ENCODE data around the gene APOH. TPM values are rescaled to one million over a fixed set of nuclear protein-coding genes. Genes with fewer than 3 reads are reported as not detected.

Gene APOH
- total RNA-seq, 2 experiments from 2014 or later, result not detected

DNA sequence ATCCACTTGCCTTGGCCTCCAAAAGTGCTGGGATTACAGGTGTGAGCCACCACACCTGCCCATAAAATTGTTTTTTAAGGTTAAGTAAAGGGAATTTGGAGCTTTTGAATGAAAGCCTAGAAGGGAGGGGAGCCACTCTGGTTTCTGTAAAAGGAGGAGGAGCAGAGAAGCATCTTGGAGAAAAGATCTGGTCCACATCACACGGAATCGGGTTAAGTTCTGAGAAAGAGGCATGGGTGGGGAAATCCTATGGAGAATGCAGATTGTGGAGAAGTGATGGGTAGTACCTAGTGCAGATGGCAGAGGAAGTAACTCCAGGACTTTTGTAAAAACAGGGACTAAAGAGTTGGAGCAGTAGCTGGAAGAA lies 19.0 kb downstream of the APOH start:
- Mint-ChIP-seq H3K27ac (no peak overlapping the region), H3K4me1 (ENCODE audit: low read depth) (no peaks in the 10 kb centered on the region), H3K36me3 (ENCODE audit: low read depth) (no peaks in the 10 kb centered on the region), H3K9me3 (no peaks in the 10 kb centered on the region), H3K4me3 (no peak overlapping the region), H3K27me3 (no peaks in the 10 kb centered on the region)
- TF ChIP-seq, protein P1, sequence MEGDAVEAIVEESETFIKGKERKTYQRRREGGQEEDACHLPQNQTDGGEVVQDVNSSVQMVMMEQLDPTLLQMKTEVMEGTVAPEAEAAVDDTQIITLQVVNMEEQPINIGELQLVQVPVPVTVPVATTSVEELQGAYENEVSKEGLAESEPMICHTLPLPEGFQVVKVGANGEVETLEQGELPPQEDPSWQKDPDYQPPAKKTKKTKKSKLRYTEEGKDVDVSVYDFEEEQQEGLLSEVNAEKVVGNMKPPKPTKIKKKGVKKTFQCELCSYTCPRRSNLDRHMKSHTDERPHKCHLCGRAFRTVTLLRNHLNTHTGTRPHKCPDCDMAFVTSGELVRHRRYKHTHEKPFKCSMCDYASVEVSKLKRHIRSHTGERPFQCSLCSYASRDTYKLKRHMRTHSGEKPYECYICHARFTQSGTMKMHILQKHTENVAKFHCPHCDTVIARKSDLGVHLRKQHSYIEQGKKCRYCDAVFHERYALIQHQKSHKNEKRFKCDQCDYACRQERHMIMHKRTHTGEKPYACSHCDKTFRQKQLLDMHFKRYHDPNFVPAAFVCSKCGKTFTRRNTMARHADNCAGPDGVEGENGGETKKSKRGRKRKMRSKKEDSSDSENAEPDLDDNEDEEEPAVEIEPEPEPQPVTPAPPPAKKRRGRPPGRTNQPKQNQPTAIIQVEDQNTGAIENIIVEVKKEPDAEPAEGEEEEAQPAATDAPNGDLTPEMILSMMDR (IDR thresholded peaks at IDR 0.05), result no peak
- no peak overlapping the region for H3K4me3 ChIP-seq (ENCODE audit: low read length)
- no peaks in the 10 kb centered on the region for H3K36me3 ChIP-seq (ENCODE audit: insufficient read depth, low read length)
- H3K4me1 ChIP-seq (ENCODE audit: insufficient read depth, low read length), result no peaks in the 10 kb centered on the region
- DNase-seq (no peak), ATAC-seq (ENCODE audit: poor library complexity) (no peak)
- H3K27ac ChIP-seq (ENCODE audit: low read depth in 1 of 2, low read length in 2 of 2), result no peak overlapping the region
- intact Hi-C loops (cut with DNase I, micrococcal nuclease), result no loop called here
- H3K27me3 ChIP-seq (ENCODE audit: control insufficient read depth in 1 of 2, insufficient read depth in 2 of 2, low read length in 2 of 2), result peaks cover 0 to 3% of the 10 kb centered on the region in 2 experiments
- no peaks in the 10 kb centered on the region for H3K9me3 ChIP-seq (ENCODE audit: control insufficient read depth in 1 of 2, insufficient read depth in 1 of 2, low read length in 2 of 2)
- ChIA-PET CTCF (no interaction called here), POLR2A (no interaction called here)

DNA sequence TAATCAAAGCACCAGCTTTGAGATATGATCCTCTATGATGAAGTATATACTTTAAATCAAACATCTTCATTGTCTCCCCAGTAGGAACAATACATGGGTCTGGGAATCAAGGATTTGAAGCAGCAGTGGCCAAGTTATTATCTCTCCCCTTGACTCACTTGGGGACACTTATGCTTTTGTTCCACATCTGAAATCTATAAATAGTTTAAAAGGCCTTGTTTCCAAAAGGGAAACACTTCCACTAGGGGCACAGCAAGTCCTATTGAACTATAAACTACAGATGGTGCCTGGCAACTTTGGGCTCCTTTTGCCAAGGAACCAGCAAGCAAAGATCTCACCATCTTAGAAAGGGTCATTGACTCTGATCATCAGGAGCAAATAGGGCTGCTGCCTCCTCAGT lies 21.3 kb downstream of the APOH start:
- Mint-ChIP-seq H3K36me3 (ENCODE audit: low read depth) (no peaks in the 10 kb centered on the region), H3K9me3 (no peaks in the 10 kb centered on the region), H3K27me3 (no peaks in the 10 kb centered on the region), H3K4me3 (no peak overlapping the region), H3K27ac (no peak overlapping the region), H3K4me1 (ENCODE audit: low read depth) (no peaks in the 10 kb centered on the region)
- H3K27ac ChIP-seq (ENCODE audit: low read depth in 1 of 2, low read length in 2 of 2), result no peak overlapping the region
- intact Hi-C loops (cut with DNase I, micrococcal nuclease), result loop anchor here in 1 of 2 experiments (5.0 to 10.0 kb wide), 2 partner anchors 34 to 1087 kb away; no protein-coding TSS in a partner anchor
- ChIA-PET CTCF (no interaction called here), POLR2A (no interaction called here)
- DNase-seq, result no peak
- TF ChIP-seq, protein P1 (IDR thresholded peaks at IDR 0.05), result no peak
- H3K4me3 ChIP-seq (ENCODE audit: low read length), result no peak overlapping the region
- H3K9me3 ChIP-seq (ENCODE audit: control insufficient read depth in 1 of 2, insufficient read depth in 1 of 2, low read length in 2 of 2), result peaks cover 0 to 7% of the 10 kb centered on the region in 2 experiments
- no peaks in the 10 kb centered on the region for H3K27me3 ChIP-seq (ENCODE audit: control insufficient read depth in 1 of 2, insufficient read depth in 2 of 2, low read length in 2 of 2)
- no peaks in the 10 kb centered on the region for H3K4me1 ChIP-seq (ENCODE audit: insufficient read depth, low read length)
- H3K36me3 ChIP-seq (ENCODE audit: insufficient read depth, low read length), result no peaks in the 10 kb centered on the region
- ATAC-seq (ENCODE audit: poor library complexity), result no peak

DNA sequence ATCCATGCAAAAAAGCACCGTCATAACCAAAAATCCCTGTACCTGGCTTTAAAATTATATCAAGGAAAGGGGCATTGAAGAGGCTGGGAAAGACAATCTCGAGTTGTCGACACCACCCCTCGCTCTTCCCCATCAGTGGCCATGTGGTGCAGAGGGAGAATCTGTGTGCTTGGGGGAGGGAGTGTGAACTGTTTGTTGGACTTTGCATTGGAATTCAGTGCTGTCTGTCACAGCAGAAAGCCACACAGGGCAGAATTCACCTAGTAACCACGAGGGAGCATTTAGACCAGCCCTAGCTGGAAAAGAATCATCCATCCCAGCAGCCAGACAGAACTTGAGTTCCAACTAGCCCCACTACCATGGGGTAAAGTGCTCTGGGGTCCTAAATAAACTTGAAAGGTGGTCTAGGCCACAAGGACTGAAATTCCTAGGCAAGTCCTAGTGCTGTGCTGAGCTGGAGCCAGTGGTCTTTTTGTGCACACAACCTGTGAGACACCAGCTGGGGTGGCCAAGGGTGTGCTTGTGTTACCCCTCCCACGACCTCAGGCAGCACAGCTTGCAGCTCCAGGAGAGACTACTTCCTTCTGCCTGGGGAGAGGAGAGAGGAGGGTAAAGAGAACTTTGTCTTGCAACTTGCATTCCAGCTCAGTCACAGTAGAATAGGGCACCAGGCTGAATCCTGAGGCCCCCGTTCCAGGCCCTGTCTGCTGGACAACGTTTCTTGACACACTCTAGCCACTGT lies 25.8 kb downstream of the APOH start:
- Histone ChIP-seq H3K4me3 (ENCODE audit: low read length) (no peak overlapping the region), H3K4me1 (ENCODE audit: insufficient read depth, low read length) (peaks cover 18% of the 10 kb centered on the region), H3K9me3 (ENCODE audit: control insufficient read depth in 1 of 2, insufficient read depth in 1 of 2, low read length in 2 of 2) (peaks cover 0 to 7% of the 10 kb centered on the region in 2 experiments), H3K36me3 (ENCODE audit: insufficient read depth, low read length) (no peaks in the 10 kb centered on the region), H3K27me3 (ENCODE audit: control insufficient read depth in 1 of 2, insufficient read depth in 2 of 2, low read length in 2 of 2) (no peaks in the 10 kb centered on the region), H3K27ac (ENCODE audit: low read depth in 1 of 2, low read length in 2 of 2) (no peak overlapping the region)
- ChIA-PET CTCF (no interaction called here), POLR2A (no interaction called here)
- no peaks in the 10 kb centered on the region for H3K27me3 Mint-ChIP-seq
- ATAC-seq (ENCODE audit: poor library complexity) (no peak), DNase-seq (no peak)
- no peak overlapping the region for H3K27ac Mint-ChIP-seq
- H3K36me3 Mint-ChIP-seq (ENCODE audit: low read depth), result no peaks in the 10 kb centered on the region
- no peaks in the 10 kb centered on the region for H3K9me3 Mint-ChIP-seq
- intact Hi-C loops (cut with DNase I, micrococcal nuclease), result loop anchor here (2.0 to 10.0 kb wide), 5 partner anchors 44 to 1091 kb away; partner anchors contain the start of gene PRKCA (in 1 of the 2)
- H3K4me3 Mint-ChIP-seq, result no peak overlapping the region
- peaks cover 22% of the 10 kb centered on the region for H3K4me1 Mint-ChIP-seq (ENCODE audit: low read depth)
- TF ChIP-seq, protein P1 (IDR thresholded peaks at IDR 0.05), result no peak
